ENCODE data around the gene MOB3C.
"Not testable (repeated sequence)": the region's sequence is repeated elsewhere in the genome, so short reads cannot be mapped to it uniquely, and the experiment has no call there.

DNA sequence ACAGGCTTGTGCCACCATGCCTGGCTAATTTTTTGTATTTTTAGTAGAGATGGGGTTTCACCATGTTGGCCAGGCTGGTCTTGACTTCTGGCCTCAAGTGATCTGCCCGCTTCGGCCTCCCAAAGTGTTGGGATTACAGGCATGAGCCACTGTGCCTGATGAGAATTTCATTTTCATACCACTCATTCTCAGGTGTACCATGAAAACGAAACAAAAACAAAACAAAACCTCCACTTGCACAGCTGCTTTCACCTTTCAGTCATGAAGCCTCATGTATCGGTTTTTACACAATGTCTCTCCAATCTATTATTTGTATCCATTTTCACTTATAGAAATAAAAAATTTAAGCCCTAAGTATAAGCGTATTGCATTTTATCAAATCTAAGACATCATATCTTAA, 43.5 kb upstream of the MOB3C start:
- TF ChIP-seq, protein P1, sequence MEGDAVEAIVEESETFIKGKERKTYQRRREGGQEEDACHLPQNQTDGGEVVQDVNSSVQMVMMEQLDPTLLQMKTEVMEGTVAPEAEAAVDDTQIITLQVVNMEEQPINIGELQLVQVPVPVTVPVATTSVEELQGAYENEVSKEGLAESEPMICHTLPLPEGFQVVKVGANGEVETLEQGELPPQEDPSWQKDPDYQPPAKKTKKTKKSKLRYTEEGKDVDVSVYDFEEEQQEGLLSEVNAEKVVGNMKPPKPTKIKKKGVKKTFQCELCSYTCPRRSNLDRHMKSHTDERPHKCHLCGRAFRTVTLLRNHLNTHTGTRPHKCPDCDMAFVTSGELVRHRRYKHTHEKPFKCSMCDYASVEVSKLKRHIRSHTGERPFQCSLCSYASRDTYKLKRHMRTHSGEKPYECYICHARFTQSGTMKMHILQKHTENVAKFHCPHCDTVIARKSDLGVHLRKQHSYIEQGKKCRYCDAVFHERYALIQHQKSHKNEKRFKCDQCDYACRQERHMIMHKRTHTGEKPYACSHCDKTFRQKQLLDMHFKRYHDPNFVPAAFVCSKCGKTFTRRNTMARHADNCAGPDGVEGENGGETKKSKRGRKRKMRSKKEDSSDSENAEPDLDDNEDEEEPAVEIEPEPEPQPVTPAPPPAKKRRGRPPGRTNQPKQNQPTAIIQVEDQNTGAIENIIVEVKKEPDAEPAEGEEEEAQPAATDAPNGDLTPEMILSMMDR (IDR thresholded peaks at IDR 0.05), result not testable (repeated sequence)
- TF ChIP-seq GABPA (IDR thresholded peaks at IDR 0.05; ENCODE audit: low read depth); EP300 (IDR thresholded peaks at IDR 0.05; ENCODE audit: borderline replicate concordance in 1 of 2, low read depth in 1 of 2, low read length in 1 of 2); MAX (IDR thresholded peaks at IDR 0.05; ENCODE audit: low read depth); TAF1 (IDR thresholded peaks at IDR 0.05; ENCODE audit: borderline replicate concordance, low read depth, low read length); NRF1 (IDR thresholded peaks at IDR 0.05; ENCODE audit: low read depth, low read length); RFX5 (IDR thresholded peaks at IDR 0.05; ENCODE audit: low read length); FOSL2 (IDR thresholded peaks at IDR 0.05; ENCODE audit: borderline replicate concordance, low read depth): not testable (repeated sequence)
